NT2/D1 (cell line): ENCODE results near the gene ZNF497.
A peak's percentile ranks its signal among the peaks of the same experiment; 100 is the strongest.
"Not testable (repeated sequence)": the region's sequence is repeated elsewhere in the genome, so short reads cannot be mapped to it uniquely, and the experiment has no call there.

Source experiments
- DNase-seq: peaks from one replicate; pipeline ENCODE4 v3.0.0-alpha.2; 2011; ENCODE audit warnings: low read depth, low spot score
- H3K27me3 ChIP-seq: 2 replicates; pipeline ENCODE4 v1.6.0; 2011; ENCODE audit warnings: mild to moderate bottlenecking; ENCODE audit not compliant: insufficient read length, insufficient read depth
- H3K36me3 ChIP-seq: 2 replicates; pipeline ENCODE4 v1.6.1; 2011; ENCODE audit warnings: mild to moderate bottlenecking, low read length, mixed read lengths; ENCODE audit not compliant: insufficient read depth, insufficient read length
- H3K4me1 ChIP-seq: 2 replicates; pipeline ENCODE4 v1.5.1; 2011; ENCODE audit not compliant: insufficient read depth, insufficient read length
- H3K4me3 ChIP-seq: 2 replicates; pipeline ENCODE4 v1.5.1; 2011; ENCODE audit warnings: low read depth; ENCODE audit not compliant: insufficient read length
- H3K9ac ChIP-seq: 2 replicates; pipeline ENCODE4 v1.6.0; 2011; ENCODE audit warnings: low read depth; ENCODE audit not compliant: insufficient read length
- H3K9me3 ChIP-seq: 2 replicates; pipeline ENCODE4 v1.5.1; 2011; ENCODE audit warnings: mild to moderate bottlenecking, low read length; ENCODE audit not compliant: insufficient read depth
- SUZ12 ChIP-seq: IDR thresholded peaks from 2 replicates; pipeline ENCODE4 v1.6.1; 2011; ENCODE audit not compliant: insufficient read length, insufficient read depth; ENCODE audit errors: extremely low read depth
- YY1 ChIP-seq: IDR thresholded peaks from 2 replicates; pipeline ENCODE4 v1.6.1; 2011; ENCODE audit not compliant: insufficient read length, insufficient read depth
- ZNF274 ChIP-seq: IDR thresholded peaks from 2 replicates; pipeline ENCODE4 v1.6.1; 2011; ENCODE audit warnings: mild to moderate bottlenecking, low read depth, low read length

ZNF497 gene

GRCh38 chr19:58362272-58362994 is at the start of gene ZNF497:
TSS of gene ZNF497 (minus strand) at chr19:58362751. CDS start at chr19:58357635, 5,116 bp downstream.
- peaks cover 9% of the 10 kb centered on the region for H3K4me1 ChIP-seq
- DNase-seq: peak; percentile 87
- H3K9ac ChIP-seq: peak within 1 kb of the TSS; percentile 96

GRCh38 chr19:58409010-58409790 is 46.6 kb upstream of the ZNF497 start:
- DNase-seq: no peak
- H3K4me1 ChIP-seq: peaks cover 2% of the 10 kb centered on the region
- H3K9me3 ChIP-seq: no peaks in the 10 kb centered on the region
- H3K27me3 ChIP-seq: no peaks in the 10 kb centered on the region
- H3K4me3 ChIP-seq: peak overlapping the region; percentile 96
- peaks cover 4% of the 10 kb centered on the region for H3K36me3 ChIP-seq
- peak overlapping the region; percentile 92 for H3K9ac ChIP-seq
- no peak for TF ChIP-seq YY1
- TF ChIP-seq SUZ12: no peak
- TF ChIP-seq ZNF274: no peak

More at GRCh38 chr19:58362272-58362994, at the start of gene ZNF497:
- TF ChIP-seq YY1: peak; percentile 51
- TF ChIP-seq ZNF274: no peak
- no peaks in the 10 kb centered on the region for H3K9me3 ChIP-seq
- H3K27me3 ChIP-seq: no peaks in the 10 kb centered on the region
- H3K36me3 ChIP-seq: peaks cover 18% of the 10 kb centered on the region
- H3K4me3 ChIP-seq: peak within 1 kb of the TSS; percentile 93

DNA sequence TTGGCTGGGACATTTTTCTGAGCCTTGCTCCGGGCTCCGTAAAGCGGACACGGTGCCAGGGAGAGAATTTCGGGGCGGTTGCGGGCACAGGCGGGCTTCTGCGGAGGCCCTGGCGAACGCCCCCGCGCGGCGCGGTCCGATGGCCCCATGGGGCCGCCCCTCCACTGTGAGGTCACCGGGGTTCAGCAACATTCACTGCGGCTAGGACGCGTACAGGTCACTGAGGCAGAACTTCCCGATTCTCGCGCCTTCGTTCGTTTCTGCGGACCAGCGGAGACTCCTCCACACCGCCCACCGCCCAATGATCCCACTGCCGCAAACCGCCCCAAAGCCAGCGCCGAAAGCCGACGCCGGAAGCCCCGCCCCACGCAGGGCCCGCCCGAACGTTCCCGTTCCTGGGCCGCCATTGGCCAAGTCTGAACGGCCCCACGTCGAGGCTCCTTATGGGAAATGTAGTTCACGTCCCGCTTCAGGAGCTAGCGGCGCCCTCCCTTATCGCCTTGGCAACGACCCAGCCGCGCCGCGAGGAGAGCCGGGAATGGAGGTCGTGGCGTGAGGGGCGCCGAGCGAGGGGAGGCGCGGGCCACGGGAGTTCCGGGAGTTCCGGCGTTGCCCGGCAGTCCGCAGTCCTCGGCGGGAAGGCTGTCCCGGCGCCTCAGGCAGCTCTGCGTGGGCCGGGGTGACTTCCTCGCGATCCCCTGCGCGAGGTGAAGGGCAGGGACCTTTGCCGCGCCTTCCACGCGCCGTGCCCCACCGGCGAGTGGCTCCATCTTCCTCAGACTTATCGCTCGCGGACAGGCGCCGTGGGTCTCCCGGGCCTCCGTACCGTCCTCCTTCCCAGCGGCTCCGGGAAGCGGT is 45.8 kb upstream of the ZNF497 start, which contains the start of gene ZNF584:
TSS of gene ZNF584 (plus strand) at position 498 of the 858 bp plus-strand sequence. CDS start 499 bp downstream, outside the sequence.
- peaks cover 4% of the 10 kb centered on the region for H3K36me3 ChIP-seq
- no peaks in the 10 kb centered on the region for H3K27me3 ChIP-seq
- TF ChIP-seq YY1 (no peak), ZNF274 (no peak), SUZ12 (no peak)

DNA sequence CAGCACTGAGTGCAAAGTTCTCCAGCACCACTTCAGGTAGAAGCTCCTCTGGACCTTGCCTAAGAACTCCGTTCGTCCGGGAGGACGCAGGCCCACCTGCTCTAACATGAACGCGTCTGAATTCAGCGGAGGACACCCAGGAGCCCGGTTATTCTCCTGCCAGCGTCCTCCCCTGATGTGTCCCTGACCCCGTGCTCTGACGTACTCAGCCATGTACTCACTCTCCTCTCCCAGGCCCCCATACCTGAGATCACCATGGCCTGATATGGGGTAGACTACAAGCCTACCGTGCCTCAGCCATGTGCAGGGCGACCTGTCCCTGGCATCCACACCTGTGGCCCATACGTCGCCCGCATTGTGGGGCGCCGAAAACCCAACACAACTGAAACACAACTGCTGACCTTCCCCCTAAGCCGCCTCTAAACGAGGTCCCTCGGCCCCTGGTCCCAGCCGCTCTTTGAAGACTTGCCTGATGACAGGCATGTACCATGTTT is 45.2 kb upstream of the ZNF497 start:
- Histone ChIP-seq H3K4me1 (peaks cover 2% of the 10 kb centered on the region), H3K27me3 (no peaks in the 10 kb centered on the region), H3K36me3 (peaks cover 4% of the 10 kb centered on the region), H3K9me3 (no peaks in the 10 kb centered on the region), H3K4me3 (peak overlapping the region; percentile 96), H3K9ac (peak overlapping the region; percentile 92)
- no peak for DNase-seq
- no peak for TF ChIP-seq YY1
- TF ChIP-seq SUZ12: no peak
- TF ChIP-seq ZNF274: no peak

More for the DNA sequence above, 45.8 kb upstream of the ZNF497 start, which contains the start of gene ZNF584:
- DNase-seq: peak; percentile 81
- peak within 1 kb of the TSS; percentile 92 for H3K9ac ChIP-seq
- no peaks in the 10 kb centered on the region for H3K9me3 ChIP-seq
- peaks cover 2% of the 10 kb centered on the region for H3K4me1 ChIP-seq
- H3K4me3 ChIP-seq: peak within 1 kb of the TSS; percentile 96

DNA sequence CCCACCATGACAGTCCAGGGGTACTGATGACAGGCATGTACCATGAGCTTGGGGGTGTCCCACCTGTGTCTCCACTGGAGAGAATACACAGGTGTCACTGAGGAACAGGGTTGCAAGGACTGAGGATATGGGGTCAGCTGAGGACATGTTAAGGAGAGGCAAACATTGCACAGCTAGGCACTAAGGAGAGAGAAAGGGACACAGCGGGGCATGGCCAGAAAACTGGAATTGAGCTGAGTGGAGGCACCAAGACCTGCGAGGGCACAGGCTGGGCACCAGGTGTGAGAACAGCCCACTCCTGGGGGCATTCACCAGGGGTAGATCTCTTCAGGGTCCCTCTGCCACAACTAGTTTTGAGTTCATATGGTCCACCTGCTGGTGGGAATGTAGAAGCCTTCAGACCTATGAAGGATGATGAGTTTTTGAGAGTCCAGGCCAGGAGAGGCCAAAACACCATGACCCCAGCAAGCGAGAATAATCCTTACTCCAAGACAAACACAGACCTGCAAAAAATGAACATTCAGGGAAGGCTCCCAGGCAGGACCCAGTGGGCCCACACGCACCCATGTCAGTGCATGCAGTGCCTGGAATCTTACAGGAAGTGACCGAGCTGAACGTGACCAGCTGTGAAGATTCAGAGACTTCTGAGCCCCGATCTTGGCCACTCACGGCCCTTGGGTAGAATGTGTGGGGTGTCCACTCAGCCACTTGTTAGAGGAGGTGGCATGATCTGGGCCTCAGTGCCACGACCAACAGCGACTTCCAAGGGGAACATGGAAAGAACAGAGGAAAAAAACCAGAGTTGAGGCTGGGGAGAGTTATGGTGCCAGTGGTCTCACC is 44.5 kb upstream of the ZNF497 start:
- Histone ChIP-seq H3K9ac (peak overlapping the region; percentile 92), H3K27me3 (no peaks in the 10 kb centered on the region), H3K36me3 (peaks cover 4% of the 10 kb centered on the region), H3K4me3 (peak overlapping the region; percentile 96), H3K9me3 (no peaks in the 10 kb centered on the region), H3K4me1 (peaks cover 2% of the 10 kb centered on the region)
- TF ChIP-seq ZNF274 (no peak), YY1 (no peak), SUZ12 (no peak)
- DNase-seq: no peak

- H3K27me3 ChIP-seq, H3K9ac ChIP-seq, H3K4me3 ChIP-seq, DNase-seq, H3K36me3 ChIP-seq, H3K9me3 ChIP-seq, H3K4me1 ChIP-seq: not testable (repeated sequence)
These were observed 41.4 kb upstream of the ZNF497 start for GRCh38 chr19:58403920-58404478.
